ENCODE data around the gene ACTL6B. TPM values are rescaled to one million over a fixed set of nuclear protein-coding genes. Genes with fewer than 3 reads are reported as not detected.

Gene ACTL6B
- total and polyA plus RNA-seq, 9 of the 15 experiments (the other 6 are each of a cell fraction or from before 2014, with no cell fraction given) = not detected

DNA sequence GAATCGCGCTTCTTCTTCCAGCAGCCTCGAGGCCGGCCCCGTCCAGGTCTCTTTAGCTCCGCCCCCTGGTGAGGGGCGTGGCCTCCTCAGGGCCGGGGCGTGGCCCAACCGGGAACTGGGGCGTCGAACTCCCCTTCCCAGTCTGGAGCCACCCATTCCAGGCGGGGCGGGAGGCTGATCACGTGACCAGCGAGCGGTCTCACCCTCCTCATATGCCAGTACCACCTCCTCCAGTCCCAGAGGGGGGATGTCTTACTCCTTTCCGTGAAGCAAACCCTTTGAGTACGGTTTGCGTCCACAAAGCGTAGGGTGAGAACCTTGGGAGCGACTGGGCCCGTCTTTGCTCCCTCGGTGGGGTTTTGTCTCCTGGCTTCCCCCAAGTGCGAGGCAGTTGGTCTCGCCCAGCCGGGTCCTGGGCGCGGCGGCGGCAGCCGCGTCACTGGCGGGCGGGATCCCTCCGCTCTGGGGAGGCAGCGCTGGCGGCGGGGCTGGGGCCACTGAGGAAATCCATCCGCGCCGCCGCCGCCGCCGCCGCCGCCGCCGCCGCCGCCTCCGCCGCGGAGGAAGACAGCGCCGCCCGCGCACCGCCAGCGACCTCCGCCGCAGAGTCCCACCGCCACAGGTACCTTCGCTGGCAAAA lies 17.2 kb upstream of the ACTL6B start, which contains the start of gene GNB2 (continued):
- TF ChIP-seq ZNF583 (CRISPR knock-in tag; IDR thresholded peaks at IDR 0.05) (peak; percentile 76; the same call in 1 of the 2 replicates), ZKSCAN8 (CRISPR knock-in tag; IDR thresholded peaks at IDR 0.05) (no peak), MTF1 (CRISPR knock-in tag; IDR thresholded peaks at IDR 0.05; ENCODE audit: borderline replicate concordance) (no peak), LARP7 (IDR thresholded peaks at IDR 0.05) (peak; percentile 49; the same call in 1 of the 2 replicates), CREM (IDR thresholded peaks at IDR 0.05; ENCODE audit: low read depth) (peak; percentile 92), EP400 (IDR thresholded peaks at IDR 0.05) (peak; percentile 91), KLF6 (CRISPR knock-in tag; IDR thresholded peaks at IDR 0.05; ENCODE audit: borderline replicate concordance) (peak; percentile 73; the same call in 1 of the 2 replicates), ZNF785 (CRISPR knock-in tag; IDR thresholded peaks at IDR 0.05) (no peak), ELF4 (CRISPR knock-in tag; IDR thresholded peaks at IDR 0.05) (peak; percentile 57; the same call in 1 of the 2 replicates), RHOXF2B (CRISPR knock-in tag; conservative IDR thresholded peaks at IDR 0.05) (peak; percentile 72; the same call in 1 of the 2 replicates), RCOR1 (IDR thresholded peaks at IDR 0.05; ENCODE audit: borderline replicate concordance in 1 of 2, low read depth in 2 of 2, low read length in 2 of 2) (peak in 1 of 2 experiments; percentile 66; a peak in 2 of 4 replicates), L3MBTL2 (IDR thresholded peaks at IDR 0.05) (peak; percentile 91), CCNT2 (IDR thresholded peaks at IDR 0.05; ENCODE audit: borderline replicate concordance, extremely low read depth, insufficient read length, low read depth, low read length) (peak; percentile 92), MAFK (IDR thresholded peaks at IDR 0.05; ENCODE audit: low read length) (0 out of 2 replicates have a peak, but pooled peaks have one; percentile 15), ZC3H11A (IDR thresholded peaks at IDR 0.05; ENCODE audit: low read depth, low read length) (0 out of 2 replicates have a peak, but pooled peaks have one; percentile 55), POLR2AphosphoS5 (IDR thresholded peaks at IDR 0.05; ENCODE audit: control insufficient read depth, insufficient read depth, low read depth, low read length) (peak; percentile 48; the same call in 1 of the 2 replicates), TRIM28 (IDR thresholded peaks at IDR 0.05) (peak; percentile 75)
- TF ChIP-seq, protein P1, sequence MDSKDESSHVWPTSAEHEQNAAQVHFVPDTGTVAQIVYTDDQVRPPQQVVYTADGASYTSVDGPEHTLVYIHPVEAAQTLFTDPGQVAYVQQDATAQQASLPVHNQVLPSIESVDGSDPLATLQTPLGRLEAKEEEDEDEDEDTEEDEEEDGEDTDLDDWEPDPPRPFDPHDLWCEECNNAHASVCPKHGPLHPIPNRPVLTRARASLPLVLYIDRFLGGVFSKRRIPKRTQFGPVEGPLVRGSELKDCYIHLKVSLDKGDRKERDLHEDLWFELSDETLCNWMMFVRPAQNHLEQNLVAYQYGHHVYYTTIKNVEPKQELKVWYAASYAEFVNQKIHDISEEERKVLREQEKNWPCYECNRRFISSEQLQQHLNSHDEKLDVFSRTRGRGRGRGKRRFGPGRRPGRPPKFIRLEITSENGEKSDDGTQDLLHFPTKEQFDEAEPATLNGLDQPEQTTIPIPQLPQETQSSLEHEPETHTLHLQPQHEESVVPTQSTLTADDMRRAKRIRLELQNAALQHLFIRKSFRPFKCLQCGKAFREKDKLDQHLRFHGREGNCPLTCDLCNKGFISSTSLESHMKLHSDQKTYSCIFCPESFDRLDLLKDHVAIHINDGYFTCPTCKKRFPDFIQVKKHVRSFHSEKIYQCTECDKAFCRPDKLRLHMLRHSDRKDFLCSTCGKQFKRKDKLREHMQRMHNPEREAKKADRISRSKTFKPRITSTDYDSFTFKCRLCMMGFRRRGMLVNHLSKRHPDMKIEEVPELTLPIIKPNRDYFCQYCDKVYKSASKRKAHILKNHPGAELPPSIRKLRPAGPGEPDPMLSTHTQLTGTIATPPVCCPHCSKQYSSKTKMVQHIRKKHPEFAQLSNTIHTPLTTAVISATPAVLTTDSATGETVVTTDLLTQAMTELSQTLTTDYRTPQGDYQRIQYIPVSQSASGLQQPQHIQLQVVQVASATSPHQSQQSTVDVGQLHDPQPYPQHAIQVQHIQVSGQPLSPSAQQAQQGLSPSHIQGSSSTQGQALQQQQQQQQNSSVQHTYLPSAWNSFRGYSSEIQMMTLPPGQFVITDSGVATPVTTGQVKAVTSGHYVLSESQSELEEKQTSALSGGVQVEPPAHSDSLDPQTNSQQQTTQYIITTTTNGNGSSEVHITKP (IDR thresholded peaks at IDR 0.05; ENCODE audit: partially characterized antibody) = peak; percentile 100
- TF ChIP-seq, protein P2, sequence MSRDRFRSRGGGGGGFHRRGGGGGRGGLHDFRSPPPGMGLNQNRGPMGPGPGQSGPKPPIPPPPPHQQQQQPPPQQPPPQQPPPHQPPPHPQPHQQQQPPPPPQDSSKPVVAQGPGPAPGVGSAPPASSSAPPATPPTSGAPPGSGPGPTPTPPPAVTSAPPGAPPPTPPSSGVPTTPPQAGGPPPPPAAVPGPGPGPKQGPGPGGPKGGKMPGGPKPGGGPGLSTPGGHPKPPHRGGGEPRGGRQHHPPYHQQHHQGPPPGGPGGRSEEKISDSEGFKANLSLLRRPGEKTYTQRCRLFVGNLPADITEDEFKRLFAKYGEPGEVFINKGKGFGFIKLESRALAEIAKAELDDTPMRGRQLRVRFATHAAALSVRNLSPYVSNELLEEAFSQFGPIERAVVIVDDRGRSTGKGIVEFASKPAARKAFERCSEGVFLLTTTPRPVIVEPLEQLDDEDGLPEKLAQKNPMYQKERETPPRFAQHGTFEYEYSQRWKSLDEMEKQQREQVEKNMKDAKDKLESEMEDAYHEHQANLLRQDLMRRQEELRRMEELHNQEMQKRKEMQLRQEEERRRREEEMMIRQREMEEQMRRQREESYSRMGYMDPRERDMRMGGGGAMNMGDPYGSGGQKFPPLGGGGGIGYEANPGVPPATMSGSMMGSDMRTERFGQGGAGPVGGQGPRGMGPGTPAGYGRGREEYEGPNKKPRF (IDR thresholded peaks at IDR 0.05; ENCODE audit: low read depth, low read length) = no peak
- TF ChIP-seq, protein P3, sequence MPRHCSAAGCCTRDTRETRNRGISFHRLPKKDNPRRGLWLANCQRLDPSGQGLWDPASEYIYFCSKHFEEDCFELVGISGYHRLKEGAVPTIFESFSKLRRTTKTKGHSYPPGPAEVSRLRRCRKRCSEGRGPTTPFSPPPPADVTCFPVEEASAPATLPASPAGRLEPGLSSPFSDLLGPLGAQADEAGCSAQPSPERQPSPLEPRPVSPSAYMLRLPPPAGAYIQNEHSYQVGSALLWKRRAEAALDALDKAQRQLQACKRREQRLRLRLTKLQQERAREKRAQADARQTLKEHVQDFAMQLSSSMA (CRISPR knock-in tag; IDR thresholded peaks at IDR 0.05) = peak; percentile 88
- TF ChIP-seq, protein P4, sequence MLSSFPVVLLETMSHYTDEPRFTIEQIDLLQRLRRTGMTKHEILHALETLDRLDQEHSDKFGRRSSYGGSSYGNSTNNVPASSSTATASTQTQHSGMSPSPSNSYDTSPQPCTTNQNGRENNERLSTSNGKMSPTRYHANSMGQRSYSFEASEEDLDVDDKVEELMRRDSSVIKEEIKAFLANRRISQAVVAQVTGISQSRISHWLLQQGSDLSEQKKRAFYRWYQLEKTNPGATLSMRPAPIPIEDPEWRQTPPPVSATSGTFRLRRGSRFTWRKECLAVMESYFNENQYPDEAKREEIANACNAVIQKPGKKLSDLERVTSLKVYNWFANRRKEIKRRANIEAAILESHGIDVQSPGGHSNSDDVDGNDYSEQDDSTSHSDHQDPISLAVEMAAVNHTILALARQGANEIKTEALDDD (IDR thresholded peaks at IDR 0.05) = no peak

All from K562 (cell line).